Measurements from ENCODE around the gene MIS18A.

DNA sequence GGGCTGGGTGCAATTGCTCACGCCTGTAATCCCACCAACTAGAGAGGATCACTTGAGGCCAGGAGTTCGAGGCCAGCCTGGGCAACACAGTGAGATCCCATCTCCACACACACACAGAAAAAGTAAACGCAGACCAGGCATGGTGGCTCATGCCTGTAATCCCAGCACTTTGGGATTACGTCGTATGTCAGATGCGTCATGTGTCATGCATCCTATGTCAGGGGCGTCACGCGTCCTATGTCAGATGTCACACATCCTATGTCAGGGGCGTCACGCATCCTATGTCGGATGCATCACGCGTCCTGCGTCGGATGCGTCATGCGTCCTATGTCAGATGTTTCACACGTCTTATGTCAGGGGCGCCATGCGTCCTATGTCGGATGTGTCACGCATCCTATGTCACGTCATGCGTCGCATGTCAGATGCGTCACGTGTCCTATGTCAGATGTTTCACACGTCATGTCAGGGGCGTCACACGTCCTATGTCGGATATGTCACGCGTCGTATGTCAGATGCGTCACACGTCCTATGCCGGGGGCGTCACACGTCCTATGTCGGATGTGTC is 21.4 kb upstream of the MIS18A start:
- TF ChIP-seq, protein P1, sequence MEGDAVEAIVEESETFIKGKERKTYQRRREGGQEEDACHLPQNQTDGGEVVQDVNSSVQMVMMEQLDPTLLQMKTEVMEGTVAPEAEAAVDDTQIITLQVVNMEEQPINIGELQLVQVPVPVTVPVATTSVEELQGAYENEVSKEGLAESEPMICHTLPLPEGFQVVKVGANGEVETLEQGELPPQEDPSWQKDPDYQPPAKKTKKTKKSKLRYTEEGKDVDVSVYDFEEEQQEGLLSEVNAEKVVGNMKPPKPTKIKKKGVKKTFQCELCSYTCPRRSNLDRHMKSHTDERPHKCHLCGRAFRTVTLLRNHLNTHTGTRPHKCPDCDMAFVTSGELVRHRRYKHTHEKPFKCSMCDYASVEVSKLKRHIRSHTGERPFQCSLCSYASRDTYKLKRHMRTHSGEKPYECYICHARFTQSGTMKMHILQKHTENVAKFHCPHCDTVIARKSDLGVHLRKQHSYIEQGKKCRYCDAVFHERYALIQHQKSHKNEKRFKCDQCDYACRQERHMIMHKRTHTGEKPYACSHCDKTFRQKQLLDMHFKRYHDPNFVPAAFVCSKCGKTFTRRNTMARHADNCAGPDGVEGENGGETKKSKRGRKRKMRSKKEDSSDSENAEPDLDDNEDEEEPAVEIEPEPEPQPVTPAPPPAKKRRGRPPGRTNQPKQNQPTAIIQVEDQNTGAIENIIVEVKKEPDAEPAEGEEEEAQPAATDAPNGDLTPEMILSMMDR (IDR thresholded peaks at IDR 0.05 in 4 of 5, conservative IDR thresholded peaks at IDR 0.05 in 1 of 5), result no peak
- TF ChIP-seq POLR2A (IDR thresholded peaks at IDR 0.05), result no peak

Measured in gastrocnemius medialis (tissue), 4 donors.